BJ (cell line): Measurements from ENCODE around the gene TYRO3. TPM values are rescaled to one million over a fixed set of nuclear protein-coding genes. Genes with fewer than 3 reads are reported as not detected.

Experiments used
- CTCF ChIA-PET: fragments of 350-600 bp; formaldehyde crosslinking; extraction: SDS; loops from one replicate; lab custom pipeline; 2021; ENCODE audit warnings: antibody characterized with exemption, inconsistent platforms; lab: Yijun Ruan, JAX
- POLR2A ChIA-PET: fragments of 300-600 bp; sonication (Branson Sonifier 250); formaldehyde crosslinking; extraction: SDS; loops from one replicate; lab custom pipeline; 2021; ENCODE audit warnings: antibody characterized with exemption; lab: Charles Lee
- DNase-seq: peaks from one replicate; pipeline ENCODE4 v3.0.0-alpha.2; 2011; ENCODE audit warnings: low read depth
- H3K27me3 ChIP-seq: 2 replicates; pipeline ENCODE4 v1.6.0; 2011; ENCODE audit warnings: low read length; ENCODE audit not compliant: control insufficient read depth, insufficient read depth
- H3K36me3 ChIP-seq: 2 replicates; pipeline ENCODE4 v1.5.1; 2011; ENCODE audit warnings: low read length; ENCODE audit not compliant: control insufficient read depth, insufficient read depth
- H3K4me3 ChIP-seq: 2 replicates; pipeline ENCODE4 v1.5.1; 2011; ENCODE audit warnings: low read depth, mild to moderate bottlenecking, control low read depth, low read length
- polyA plus RNA-seq: library from polyadenylated mRNA; depleted of rRNA; stranded (reverse); fragments of >200 nt; gene quantifications from 2 replicates; pipeline ENCODE4 v1.2.3, GENCODE V29; 2011
- TF ChIP-seq, protein P1 (sequence below): IDR thresholded peaks from 2 replicates; pipeline ENCODE4 v1.5.1; 2011; ENCODE audit warnings: low read depth, mild to moderate bottlenecking, control low read depth, inconsistent platforms, low read length, moderate library complexity; ENCODE audit not compliant: insufficient read depth

Gene TYRO3
- polyA plus RNA-seq, 1 experiment, result 18.8 TPM

DNA sequence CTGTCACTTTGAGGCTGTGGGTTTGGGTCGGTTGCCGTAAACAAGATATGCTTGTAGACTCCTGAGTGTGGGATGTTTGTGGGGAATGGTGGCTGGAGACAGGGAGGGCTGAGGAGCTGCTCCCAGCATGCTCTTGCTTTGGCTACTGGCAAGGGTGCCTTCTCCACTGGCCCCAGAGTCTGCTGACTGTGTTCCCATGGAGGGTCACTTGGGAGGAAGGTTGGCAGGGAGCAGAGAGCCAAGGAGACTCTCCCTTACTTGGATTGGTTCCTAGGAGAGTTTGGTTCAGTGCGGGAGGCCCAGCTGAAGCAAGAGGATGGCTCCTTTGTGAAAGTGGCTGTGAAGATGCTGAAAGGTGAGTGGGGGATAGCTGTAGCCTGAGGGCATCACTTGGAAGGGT, 11.8 kb downstream of the TYRO3 start:
- Histone ChIP-seq H3K4me3 (no peak overlapping the region), H3K27me3 (no peaks in the 10 kb centered on the region), H3K36me3 (peaks cover 6% of the 10 kb centered on the region)
- DNase-seq, result no peak
- TF ChIP-seq, protein P1, sequence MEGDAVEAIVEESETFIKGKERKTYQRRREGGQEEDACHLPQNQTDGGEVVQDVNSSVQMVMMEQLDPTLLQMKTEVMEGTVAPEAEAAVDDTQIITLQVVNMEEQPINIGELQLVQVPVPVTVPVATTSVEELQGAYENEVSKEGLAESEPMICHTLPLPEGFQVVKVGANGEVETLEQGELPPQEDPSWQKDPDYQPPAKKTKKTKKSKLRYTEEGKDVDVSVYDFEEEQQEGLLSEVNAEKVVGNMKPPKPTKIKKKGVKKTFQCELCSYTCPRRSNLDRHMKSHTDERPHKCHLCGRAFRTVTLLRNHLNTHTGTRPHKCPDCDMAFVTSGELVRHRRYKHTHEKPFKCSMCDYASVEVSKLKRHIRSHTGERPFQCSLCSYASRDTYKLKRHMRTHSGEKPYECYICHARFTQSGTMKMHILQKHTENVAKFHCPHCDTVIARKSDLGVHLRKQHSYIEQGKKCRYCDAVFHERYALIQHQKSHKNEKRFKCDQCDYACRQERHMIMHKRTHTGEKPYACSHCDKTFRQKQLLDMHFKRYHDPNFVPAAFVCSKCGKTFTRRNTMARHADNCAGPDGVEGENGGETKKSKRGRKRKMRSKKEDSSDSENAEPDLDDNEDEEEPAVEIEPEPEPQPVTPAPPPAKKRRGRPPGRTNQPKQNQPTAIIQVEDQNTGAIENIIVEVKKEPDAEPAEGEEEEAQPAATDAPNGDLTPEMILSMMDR, result no peak
- POLR2A ChIA-PET, result no interaction called here
- CTCF ChIA-PET, result interaction anchor here (0.7 to 1.7 kb wide), 2 partner anchors 10 to 13 kb away, joined by 3 to 5 read pairs; no protein-coding TSS in a partner anchor

DNA sequence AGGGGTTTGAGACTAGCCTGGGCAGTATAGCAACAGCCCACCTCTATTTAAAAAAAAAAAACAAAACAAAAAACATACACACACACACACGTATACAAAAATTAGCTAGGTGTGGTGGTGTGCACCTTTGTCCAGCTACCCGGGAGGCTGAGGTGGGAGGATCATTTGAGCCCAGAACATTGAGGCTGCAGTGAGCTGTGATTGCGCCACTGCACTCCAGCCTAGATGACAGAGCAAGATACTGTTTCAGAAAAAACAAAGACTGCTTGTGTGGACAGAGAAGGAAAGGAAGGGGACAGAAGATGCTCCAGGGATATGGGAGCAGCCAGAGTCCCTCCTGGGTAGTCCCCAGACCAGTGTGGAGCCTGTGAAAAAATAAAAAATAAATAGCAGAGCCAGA, 12.9 kb downstream of the TYRO3 start:
- CTCF ChIA-PET, result interaction anchor here (1.7 kb wide), 1 partner anchor 14 kb away, joined by 5 read pairs; no protein-coding TSS in a partner anchor

DNA sequence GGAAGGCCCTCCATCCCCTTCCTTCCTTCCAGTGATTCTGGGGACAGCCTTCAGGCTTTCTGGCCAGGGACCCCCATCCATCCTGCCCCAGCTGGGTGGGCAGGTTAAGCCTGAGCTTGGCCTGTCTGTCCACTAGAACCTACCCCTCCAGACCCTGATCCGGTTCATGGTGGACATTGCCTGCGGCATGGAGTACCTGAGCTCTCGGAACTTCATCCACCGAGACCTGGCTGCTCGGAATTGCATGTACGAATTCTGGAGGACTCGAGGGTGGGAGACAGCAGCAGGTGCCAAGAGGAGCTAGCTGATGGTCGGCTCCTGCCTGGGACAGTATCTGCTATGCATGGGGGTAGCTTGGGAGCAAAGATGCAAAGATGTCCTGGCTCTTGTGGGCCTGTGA, 13.9 kb downstream of the TYRO3 start:
- DNase-seq, result no peak
- ChIA-PET POLR2A (no interaction called here), CTCF (interaction anchor here (0.8 kb wide), 1 partner anchor 10 kb away, joined by 3 read pairs; no protein-coding TSS in a partner anchor)
- Histone ChIP-seq H3K27me3 (no peaks in the 10 kb centered on the region), H3K4me3 (no peak overlapping the region), H3K36me3 (peaks cover 6% of the 10 kb centered on the region)
- TF ChIP-seq, protein P1, result no peak

More for the DNA sequence above, 12.9 kb downstream of the TYRO3 start:
- TF ChIP-seq, protein P1, result no peak
- Histone ChIP-seq H3K4me3 (no peak overlapping the region), H3K36me3 (peaks cover 6% of the 10 kb centered on the region), H3K27me3 (no peaks in the 10 kb centered on the region)
- POLR2A ChIA-PET, result no interaction called here
- no peak for DNase-seq

DNA sequence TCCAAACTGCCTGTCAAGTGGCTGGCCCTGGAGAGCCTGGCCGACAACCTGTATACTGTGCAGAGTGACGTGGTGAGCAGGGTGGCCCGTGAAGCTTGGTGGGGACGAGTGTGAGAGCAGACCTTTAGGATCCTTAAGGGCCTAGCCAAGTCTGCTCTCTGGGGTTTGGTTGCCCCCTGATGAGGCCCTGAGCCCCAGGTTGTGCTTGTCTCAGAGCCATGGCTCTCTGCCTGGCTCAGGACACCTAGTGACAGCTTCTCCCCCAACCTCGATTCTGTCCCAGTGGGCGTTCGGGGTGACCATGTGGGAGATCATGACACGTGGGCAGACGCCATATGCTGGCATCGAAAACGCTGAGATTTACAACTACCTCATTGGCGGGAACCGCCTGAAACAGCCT, 14.4 kb downstream of the TYRO3 start:
- no peaks in the 10 kb centered on the region for H3K27me3 ChIP-seq
- peaks cover 6% of the 10 kb centered on the region for H3K36me3 ChIP-seq
- DNase-seq, result no peak
- H3K4me3 ChIP-seq, result no peak overlapping the region
- TF ChIP-seq, protein P1, result no peak
- CTCF ChIA-PET, result interaction anchor here (0.8 kb wide), 1 partner anchor 10 kb away, joined by 3 read pairs; no protein-coding TSS in a partner anchor
- POLR2A ChIA-PET, result no interaction called here

DNA sequence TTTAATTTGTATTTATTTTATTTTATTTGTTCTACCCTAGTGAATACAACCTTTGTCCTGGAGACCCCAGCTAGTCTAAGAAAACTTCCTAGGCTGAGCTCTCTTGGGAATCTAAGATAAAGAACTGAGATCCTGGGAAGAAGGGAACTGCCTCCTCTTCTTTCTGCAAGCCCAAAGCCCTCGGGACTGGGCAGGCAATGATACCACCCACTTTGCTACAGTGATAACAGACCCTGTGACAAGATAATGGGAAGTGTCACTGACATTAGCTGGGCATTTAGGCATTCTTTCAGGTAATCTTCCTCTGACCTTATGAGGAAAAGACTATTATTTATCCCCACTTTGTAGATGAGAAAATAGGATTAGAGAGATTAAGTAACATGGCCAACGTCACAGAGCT, 15.1 kb downstream of the TYRO3 start:
- Histone ChIP-seq H3K36me3 (peaks cover 5% of the 10 kb centered on the region), H3K27me3 (no peaks in the 10 kb centered on the region), H3K4me3 (no peak overlapping the region)
- POLR2A ChIA-PET, result no interaction called here
- CTCF ChIA-PET, result interaction anchor here (0.6 kb wide), 1 partner anchor 80 kb away, joined by 3 read pairs; no protein-coding TSS in a partner anchor
- TF ChIP-seq, protein P1, result no peak
- no peak for DNase-seq
